HG03521 (cell line): ENCODE data around the gene BMP5.

ENCODE experiments used
- ATAC-seq: cut with Tn5 transposase; IDR thresholded peaks from one replicate; pipeline ENCODE4 v1.9.1; 2021; ENCODE audit warnings: mild to moderate bottlenecking, moderate library complexity; ENCODE audit not compliant: unreplicated experiment

The BMP5 gene

GRCh38 chr6:55726144-55726543 is 149.2 kb downstream of the BMP5 start:
- no peak for ATAC-seq

GRCh38 chr6:55714831-55715230 is 160.6 kb downstream of the BMP5 start:
- no peak for ATAC-seq

GRCh38 chr6:55713436-55713835 is 162.0 kb downstream of the BMP5 start:
- no peak for ATAC-seq

GRCh38 chr6:55708711-55709110 is 166.7 kb downstream of the BMP5 start:
- ATAC-seq: no peak

GRCh38 chr6:55705451-55706440 is 169.6 kb downstream of the BMP5 start:
- no peak for ATAC-seq

GRCh38 chr6:55704421-55704820 is 171.0 kb downstream of the BMP5 start:
- ATAC-seq: no peak
